ENCODE data around the gene AFF4. TPM values are rescaled to one million over a fixed set of nuclear protein-coding genes. Genes with fewer than 3 reads are reported as not detected.
"Not testable (repeated sequence)": the region's sequence is repeated elsewhere in the genome, so short reads cannot be mapped to it uniquely, and the experiment has no call there.

Gene AFF4
- total RNA-seq, 1 experiment from 2014 or later = 31.7 TPM

- DNase-seq (ENCODE audit: low spot score) = not testable (repeated sequence)
These were observed 2.2 kb downstream of the AFF4 start for GRCh38 chr5:132961123-132961815.

- DNase-seq (ENCODE audit: low spot score) = not testable (repeated sequence)
These were observed 7.2 kb downstream of the AFF4 start for GRCh38 chr5:132956166-132956799.

- DNase-seq (ENCODE audit: low spot score) = no peak
These were observed 9.7 kb downstream of the AFF4 start for GRCh38 chr5:132953710-132954109.

GRCh38 chr5:132952829-132953228 lies 10.6 kb downstream of the AFF4 start:
- DNase-seq (ENCODE audit: low spot score) = no peak

GRCh38 chr5:132951897-132952296 lies 11.5 kb downstream of the AFF4 start:
- no peak for DNase-seq (ENCODE audit: low spot score)

GRCh38 chr5:132949136-132949535 lies 14.3 kb downstream of the AFF4 start:
- DNase-seq (ENCODE audit: low spot score) = no peak

GRCh38 chr5:132947671-132948070 lies 15.8 kb downstream of the AFF4 start:
- no peak for DNase-seq (ENCODE audit: low spot score)

- DNase-seq (ENCODE audit: low spot score) = not testable (repeated sequence)
These were observed 18.1 kb downstream of the AFF4 start for GRCh38 chr5:132945315-132945714.

- no peak for DNase-seq (ENCODE audit: low spot score)
These were observed 19.9 kb downstream of the AFF4 start for GRCh38 chr5:132943362-132944022.

- DNase-seq (ENCODE audit: low spot score) = no peak
These were observed 22.1 kb downstream of the AFF4 start for GRCh38 chr5:132941331-132941730.

- DNase-seq (ENCODE audit: low spot score) = no peak
These were observed 35.4 kb downstream of the AFF4 start for GRCh38 chr5:132928062-132928407.

GRCh38 chr5:132927355-132928061 lies 35.9 kb downstream of the AFF4 start:
- no peak for DNase-seq (ENCODE audit: low spot score)

GRCh38 chr5:132926437-132926836 lies 37.0 kb downstream of the AFF4 start:
- DNase-seq (ENCODE audit: low spot score) = no peak

GRCh38 chr5:132916086-132916485 lies 47.3 kb downstream of the AFF4 start:
- DNase-seq (ENCODE audit: low spot score) = no peak

GRCh38 chr5:132915681-132916080 lies 47.8 kb downstream of the AFF4 start:
- DNase-seq (ENCODE audit: low spot score) = no peak

- no peak for DNase-seq (ENCODE audit: low spot score)
These were observed 53.7 kb downstream of the AFF4 start for GRCh38 chr5:132909702-132910101.

- DNase-seq (ENCODE audit: low spot score) = no peak
These were observed 56.3 kb downstream of the AFF4 start for GRCh38 chr5:132907161-132907560.

GRCh38 chr5:132905938-132906337 lies 57.5 kb downstream of the AFF4 start:
- DNase-seq (ENCODE audit: low spot score) = peak; percentile 36

GRCh38 chr5:132901730-132902129 lies 61.7 kb downstream of the AFF4 start:
- no peak for DNase-seq (ENCODE audit: low spot score)

- no peak for DNase-seq (ENCODE audit: low spot score)
These were observed 62.4 kb downstream of the AFF4 start for GRCh38 chr5:132901036-132901435.

GRCh38 chr5:132898094-132898493 lies 65.3 kb downstream of the AFF4 start:
- DNase-seq (ENCODE audit: low spot score) = no peak

GRCh38 chr5:132896685-132897084 lies 66.7 kb downstream of the AFF4 start:
- DNase-seq (ENCODE audit: low spot score) = no peak
